ENCODE measurements around the gene PLD3.

Gene PLD3

GRCh38 chr19:40335101-40335500, 13.4 kb upstream of the PLD3 start:
- DNase-seq = no peak

GRCh38 chr19:40335855-40336600, 12.5 kb upstream of the PLD3 start:
- no peak for DNase-seq

DNA sequence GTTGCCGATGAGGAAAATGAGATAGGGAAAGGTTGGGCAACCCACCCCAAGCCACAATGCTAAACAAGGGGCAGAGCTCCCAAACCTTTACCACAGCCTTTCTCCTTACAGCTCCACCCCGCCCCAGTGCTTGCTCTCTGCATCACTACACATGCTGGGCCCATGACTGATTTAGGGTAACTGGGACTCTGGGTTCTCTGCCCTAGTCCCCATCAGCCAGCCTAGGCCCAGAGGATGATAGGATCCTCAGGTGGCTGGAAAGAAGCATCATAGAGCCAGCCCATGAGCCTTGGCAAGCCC, 11.9 kb upstream of the PLD3 start:
- DNase-seq = no peak

- no peak for DNase-seq
Observed at GRCh38 chr19:40337107-40337506, 11.4 kb upstream of the PLD3 start.

- DNase-seq = no peak
Observed at GRCh38 chr19:40337594-40337993, 10.9 kb upstream of the PLD3 start.

DNA sequence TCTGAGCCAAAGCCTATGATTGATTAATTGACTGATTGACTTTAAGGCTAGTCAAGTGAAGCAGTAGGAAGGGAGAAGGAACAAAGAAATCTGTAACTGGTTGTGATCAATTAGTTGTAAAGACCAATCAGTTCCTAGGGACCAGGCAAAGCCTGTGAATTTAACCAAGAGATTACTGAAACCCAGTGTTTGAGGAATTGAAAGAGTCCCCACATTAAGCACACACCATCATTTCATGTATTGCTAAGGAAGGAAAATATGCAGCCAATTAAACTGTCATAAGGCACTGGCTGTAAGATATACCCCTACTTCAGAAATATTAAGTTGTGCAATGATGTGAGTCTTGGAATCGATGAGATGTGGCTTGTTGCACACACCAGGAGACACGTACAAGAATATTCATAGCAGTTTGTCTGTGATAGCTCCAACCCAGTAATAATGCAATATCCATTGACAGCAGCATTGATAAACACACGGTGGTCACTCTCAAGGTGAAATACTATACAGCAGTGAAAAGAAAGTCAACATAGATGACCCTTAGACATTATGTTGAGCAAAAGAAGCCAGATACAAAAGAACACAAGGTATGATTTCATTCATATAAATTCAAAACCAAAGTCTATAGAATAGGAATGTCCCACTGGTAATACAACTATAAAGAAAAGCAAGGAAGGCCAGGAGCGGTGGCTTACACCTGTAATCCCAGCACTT, 9.3 kb upstream of the PLD3 start:
- DNase-seq = no peak

DNA sequence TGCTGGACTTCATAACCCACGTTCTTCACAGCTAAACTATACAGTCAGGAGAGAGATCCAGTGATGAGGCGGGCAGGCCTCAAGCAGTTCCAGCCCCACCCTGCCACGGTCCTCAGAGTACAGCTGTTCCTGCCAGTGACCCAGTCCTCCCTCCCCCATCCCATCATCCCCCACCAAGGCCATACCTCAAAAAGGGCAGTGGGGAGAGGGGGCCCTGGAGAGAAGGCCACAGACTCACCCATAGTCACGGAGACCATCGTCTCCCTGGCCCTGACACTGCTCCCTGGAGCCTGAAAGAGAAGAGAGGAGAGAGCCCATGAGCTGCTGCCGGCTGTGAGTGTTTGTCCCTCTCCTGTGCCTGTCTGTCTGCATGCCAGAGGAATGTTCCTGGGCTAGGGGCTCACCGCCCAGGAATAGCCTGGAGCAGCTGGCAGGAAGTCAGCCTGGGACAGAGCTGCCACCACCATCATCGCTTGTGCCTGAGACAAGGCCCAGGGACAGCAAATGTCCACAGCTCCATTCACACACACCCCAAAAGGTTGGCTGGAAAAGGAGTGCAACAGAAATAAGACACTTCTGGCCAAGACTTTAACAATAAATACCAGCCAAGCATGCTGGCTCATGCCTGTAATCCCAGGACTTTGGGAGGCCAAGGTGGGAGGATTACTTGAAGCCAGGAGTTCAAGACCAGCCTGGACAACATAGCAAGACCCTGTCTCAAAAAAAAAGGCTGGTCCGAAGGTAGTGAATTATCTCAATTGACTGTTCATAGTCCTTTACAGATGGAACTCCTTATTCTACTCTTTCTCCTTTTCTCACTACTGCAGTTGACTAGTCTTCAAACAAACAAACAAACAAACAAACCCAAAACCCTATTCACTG, 6.7 kb upstream of the PLD3 start:
- DNase-seq = no peak

DNA sequence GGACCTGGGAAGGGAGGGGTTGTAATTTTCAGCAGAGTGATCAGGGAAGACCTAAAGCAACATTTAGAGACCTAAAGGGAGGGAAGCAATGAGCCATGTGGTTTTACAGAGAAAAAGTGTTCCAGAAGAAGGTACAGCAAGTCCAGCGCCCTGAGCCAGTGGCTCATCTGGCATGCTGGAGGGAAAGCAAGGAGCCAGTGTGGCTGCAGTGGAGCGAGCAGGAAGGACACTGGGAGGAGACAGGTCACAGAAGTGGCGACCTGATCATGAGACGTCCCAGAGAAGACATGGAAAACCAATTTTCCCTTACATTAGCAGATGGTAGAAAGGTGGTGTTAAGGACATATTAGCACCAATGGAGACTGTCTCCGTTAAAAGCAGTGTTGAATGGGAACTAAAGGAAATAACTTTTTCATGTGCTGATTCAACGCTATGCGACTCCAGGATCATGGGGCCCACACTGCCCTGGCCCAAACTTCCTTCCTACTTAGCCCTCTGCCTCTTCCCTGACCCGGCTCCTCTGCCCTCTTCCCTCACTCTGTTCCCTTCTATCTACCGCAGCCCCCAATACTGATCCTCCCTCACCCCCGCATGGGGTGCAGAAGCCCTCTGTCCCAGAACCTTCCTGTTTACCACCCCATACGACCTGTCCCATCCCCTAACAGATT, 5.7 kb upstream of the PLD3 start:
- DNase-seq = no peak

- DNase-seq = no peak
Observed at GRCh38 chr19:40344422-40344821, 4.1 kb upstream of the PLD3 start.

- no peak for DNase-seq
Observed at GRCh38 chr19:40348961-40349507, 539 bp downstream of the PLD3 start.

GRCh38 chr19:40355975-40356680, 7.6 kb downstream of the PLD3 start:
- DNase-seq = no peak

DNA sequence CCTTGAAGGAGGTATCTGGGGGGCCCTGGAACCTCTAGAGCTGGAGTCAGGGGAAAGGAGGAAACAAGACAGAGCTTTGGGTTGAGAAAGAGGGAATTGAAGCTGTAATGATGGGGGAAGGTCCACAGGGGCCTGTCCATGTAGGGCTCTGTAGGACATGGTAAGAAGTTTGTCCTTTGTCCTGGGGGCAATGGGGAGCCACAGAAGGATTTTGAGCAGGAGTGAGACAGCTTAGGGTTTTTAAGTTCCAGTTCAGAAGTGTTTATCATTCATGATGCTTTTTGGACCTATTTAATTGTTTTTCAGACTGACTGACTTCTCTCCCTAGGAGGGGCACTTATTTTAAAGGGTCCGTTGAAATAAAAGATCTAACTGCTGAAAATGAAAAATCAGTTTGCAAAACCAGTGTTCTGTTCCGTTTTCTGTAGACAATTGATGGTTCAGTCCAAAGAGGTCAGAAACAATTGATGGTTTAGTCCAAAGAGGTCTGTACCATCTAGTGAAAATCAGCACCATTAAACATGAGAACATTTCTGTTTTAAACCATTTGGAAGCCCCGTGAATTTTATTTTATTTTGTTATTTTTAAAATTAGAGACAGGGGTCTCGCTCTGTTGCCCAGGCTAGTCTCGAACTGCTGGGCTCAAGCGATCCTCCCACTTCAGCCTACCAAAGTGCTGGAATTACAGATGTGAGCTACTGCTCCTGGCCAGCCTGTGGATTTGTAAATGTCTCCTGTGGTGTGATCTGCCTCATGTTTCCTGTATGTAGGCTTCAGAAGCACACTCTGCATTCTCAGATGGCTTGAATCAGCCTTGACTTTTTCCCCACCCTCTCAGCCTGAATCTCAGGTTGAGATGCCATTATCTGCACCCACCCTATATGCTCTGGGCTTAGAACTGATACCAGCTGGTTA, 8.4 kb downstream of the PLD3 start:
- no peak for DNase-seq

- DNase-seq = no peak
Observed at GRCh38 chr19:40357640-40358039, 9.1 kb downstream of the PLD3 start.

DNA sequence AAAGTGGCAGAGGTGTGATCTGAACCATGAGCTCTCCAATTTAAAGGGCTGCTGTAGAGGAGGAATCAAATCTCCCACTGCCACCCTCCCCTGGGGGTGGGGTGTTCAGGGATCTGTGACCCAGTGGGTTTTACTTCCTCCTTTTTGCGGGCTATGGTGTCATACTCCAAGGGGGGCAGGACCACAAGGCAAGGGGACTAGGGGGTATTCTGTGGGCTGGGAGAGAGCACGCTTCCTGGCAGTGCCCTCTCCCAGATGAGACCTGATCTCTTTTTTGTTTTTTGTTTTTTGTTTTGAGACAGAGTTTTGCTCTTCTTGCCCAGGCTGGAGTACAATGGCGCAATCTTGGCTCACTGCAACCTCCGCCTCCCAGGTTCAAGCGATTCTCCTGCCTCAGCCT, 10.3 kb downstream of the PLD3 start:
- DNase-seq = no peak

- DNase-seq = no peak
Observed at GRCh38 chr19:40360020-40360707, 11.7 kb downstream of the PLD3 start.

DNA sequence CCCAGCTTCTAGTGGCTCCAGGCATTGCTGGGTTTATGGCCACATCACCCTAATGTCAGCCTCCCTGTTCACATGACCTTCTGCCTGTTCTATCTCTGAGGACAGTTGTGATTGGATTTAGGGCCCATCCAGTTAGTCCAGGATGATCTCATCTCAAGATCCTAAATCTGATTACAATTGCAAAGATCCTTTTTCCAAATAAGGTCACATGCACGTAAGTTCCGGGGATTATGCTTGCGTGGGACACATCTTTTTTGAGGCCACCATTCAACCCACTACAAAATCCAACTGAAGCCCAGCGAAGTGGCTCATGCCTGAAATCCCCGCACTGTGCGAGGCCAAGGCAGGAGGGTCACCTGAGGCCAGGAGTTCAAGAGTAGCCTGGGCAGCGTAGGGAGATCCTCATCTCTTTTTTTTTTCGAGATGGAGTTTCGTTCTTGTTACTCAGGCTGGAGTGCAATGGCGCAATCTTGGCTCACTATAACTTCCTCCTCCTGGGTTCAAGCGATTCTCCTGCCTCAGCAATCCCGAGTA, 12.3 kb downstream of the PLD3 start:
- no peak for DNase-seq

DNA sequence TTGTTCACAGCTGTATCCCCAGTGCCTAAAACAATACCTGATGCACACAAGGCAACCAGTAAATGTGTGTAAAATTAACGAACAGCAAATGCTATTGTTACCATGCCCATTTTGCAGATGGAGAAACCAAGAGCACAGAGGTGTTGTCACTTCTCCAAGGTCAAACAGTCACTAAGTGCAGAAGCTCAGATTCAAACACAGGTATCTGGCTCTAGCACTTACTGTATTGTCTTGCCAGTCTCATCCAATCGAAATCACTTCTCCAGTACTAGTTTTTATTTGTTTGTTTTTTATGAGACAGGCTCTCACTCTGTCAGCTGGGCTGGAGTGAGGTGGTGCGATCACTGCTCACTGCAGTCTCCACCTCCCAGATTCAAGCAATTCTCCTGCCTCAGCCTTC, 13.7 kb downstream of the PLD3 start:
- DNase-seq = no peak

GRCh38 chr19:40363069-40363468, 14.6 kb downstream of the PLD3 start:
- no peak for DNase-seq

DNA sequence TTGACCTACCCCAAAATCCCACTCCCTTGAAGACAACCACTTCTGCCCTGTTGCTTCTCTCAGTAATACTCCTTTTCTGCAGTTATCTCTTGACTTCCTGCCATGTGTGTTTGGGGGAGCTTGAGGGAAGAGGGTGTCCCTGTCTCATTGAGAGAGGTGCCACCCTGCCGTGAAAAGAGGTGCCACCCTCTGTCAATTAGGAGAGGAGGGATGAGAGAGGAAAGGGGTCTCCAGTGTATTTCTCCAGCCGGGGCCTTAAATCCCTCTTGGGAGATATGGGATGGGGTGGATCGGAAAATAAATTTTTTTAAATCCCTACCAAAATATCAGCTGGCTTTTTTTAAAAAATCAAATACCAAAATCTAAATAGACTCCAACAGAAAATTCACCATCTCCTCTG, 16.5 kb downstream of the PLD3 start:
- DNase-seq = no peak

Measured in stimulated activated naive CD4-positive, alpha-beta T cell (primary cell).